OCI-M1 (cell line): ENCODE results near the gene RBBP8NL.
A peak's percentile ranks its signal among the peaks of the same experiment; 100 is the strongest.

Experiments used
- DNase-seq: peaks from one replicate; lab custom pipeline; 2025; lab: John Stamatoyannopoulos, UW

RBBP8NL gene

GRCh38 chr20:62407221-62407992, 19.9 kb downstream of the RBBP8NL start, which contains the start of gene CABLES2:
Gene CABLES2 (minus strand): TSS chr20:62407285. CDS start chr20:62407276, 9 bp downstream.
- peak; percentile 94 for DNase-seq

GRCh38 chr20:62406635-62407176, 20.6 kb downstream of the RBBP8NL start:
- no peak for DNase-seq

- no peak for DNase-seq
These were observed 21.3 kb downstream of the RBBP8NL start for GRCh38 chr20:62405981-62406513.

- DNase-seq = peak; percentile 19
These were observed 22.0 kb downstream of the RBBP8NL start for GRCh38 chr20:62405108-62405980.

- DNase-seq = no peak
These were observed 22.6 kb downstream of the RBBP8NL start for GRCh38 chr20:62404761-62405107.

GRCh38 chr20:62404112-62404665, 23.1 kb downstream of the RBBP8NL start:
- no peak for DNase-seq

- DNase-seq = no peak
These were observed 24.0 kb downstream of the RBBP8NL start for GRCh38 chr20:62403331-62403730.

GRCh38 chr20:62402456-62403150, 24.7 kb downstream of the RBBP8NL start:
- no peak for DNase-seq

GRCh38 chr20:62401331-62401779, 26.0 kb downstream of the RBBP8NL start:
- DNase-seq = no peak

- no peak for DNase-seq
These were observed 26.8 kb downstream of the RBBP8NL start for GRCh38 chr20:62400541-62400940.

GRCh38 chr20:62400021-62400420, 27.3 kb downstream of the RBBP8NL start:
- DNase-seq = no peak

- DNase-seq = no peak
These were observed 29.1 kb downstream of the RBBP8NL start for GRCh38 chr20:62398120-62398821.

GRCh38 chr20:62396367-62397239, 30.7 kb downstream of the RBBP8NL start:
- no peak for DNase-seq

GRCh38 chr20:62395311-62396242, 31.8 kb downstream of the RBBP8NL start:
- DNase-seq = peak; percentile 23

- no peak for DNase-seq
These were observed 32.8 kb downstream of the RBBP8NL start for GRCh38 chr20:62394248-62395245.

- DNase-seq = no peak
These were observed 33.5 kb downstream of the RBBP8NL start for GRCh38 chr20:62393830-62394229.

GRCh38 chr20:62393335-62393665, 34.0 kb downstream of the RBBP8NL start:
- no peak for DNase-seq
